ENCODE data around the gene C12orf56.
"Not testable (repeated sequence)": the region's sequence is repeated elsewhere in the genome, so short reads cannot be mapped to it uniquely, and the experiment has no call there.

C12orf56 gene

GRCh38 chr12:64347630-64348029, 42.9 kb downstream of the C12orf56 start:
- Mint-ChIP-seq H3K9me3 (peaks cover 16% of the 10 kb centered on the region), H3K27ac (no peak overlapping the region), H3K4me1 (ENCODE audit: low read depth) (no peaks in the 10 kb centered on the region), H3K36me3 (ENCODE audit: low read depth) (no peaks in the 10 kb centered on the region), H3K27me3 (no peaks in the 10 kb centered on the region), H3K4me3 (no peak overlapping the region)

GRCh38 chr12:64344631-64345030, 45.9 kb downstream of the C12orf56 start:
- H3K4me3 Mint-ChIP-seq; H3K27me3 Mint-ChIP-seq; H3K36me3 Mint-ChIP-seq (ENCODE audit: low read depth); H3K27ac Mint-ChIP-seq; H3K4me1 Mint-ChIP-seq (ENCODE audit: low read depth): not testable (repeated sequence)
- peaks cover 16% of the 10 kb centered on the region for H3K9me3 Mint-ChIP-seq

- H3K27me3 Mint-ChIP-seq; H3K9me3 Mint-ChIP-seq; H3K4me1 Mint-ChIP-seq (ENCODE audit: low read depth); H3K36me3 Mint-ChIP-seq (ENCODE audit: low read depth); H3K27ac Mint-ChIP-seq; H3K4me3 Mint-ChIP-seq: not testable (repeated sequence)
Observed at GRCh38 chr12:64340546-64340945, 50.0 kb downstream of the C12orf56 start.

- H3K36me3 Mint-ChIP-seq (ENCODE audit: low read depth), result no peaks in the 10 kb centered on the region
- H3K27me3 Mint-ChIP-seq, result no peaks in the 10 kb centered on the region
- no peaks in the 10 kb centered on the region for H3K9me3 Mint-ChIP-seq
- no peak overlapping the region for H3K4me3 Mint-ChIP-seq
- H3K27ac Mint-ChIP-seq, result no peak overlapping the region
- H3K4me1 Mint-ChIP-seq (ENCODE audit: low read depth), result no peaks in the 10 kb centered on the region
Observed at GRCh38 chr12:64335886-64336466, 54.6 kb downstream of the C12orf56 start.

GRCh38 chr12:64332938-64333337, 57.6 kb downstream of the C12orf56 start:
- no peaks in the 10 kb centered on the region for H3K36me3 Mint-ChIP-seq (ENCODE audit: low read depth)
- H3K9me3 Mint-ChIP-seq, result no peaks in the 10 kb centered on the region
- H3K4me1 Mint-ChIP-seq (ENCODE audit: low read depth), result no peaks in the 10 kb centered on the region
- no peak overlapping the region for H3K27ac Mint-ChIP-seq
- no peak overlapping the region for H3K4me3 Mint-ChIP-seq
- H3K27me3 Mint-ChIP-seq, result no peaks in the 10 kb centered on the region

- H3K4me1 Mint-ChIP-seq (ENCODE audit: low read depth), result no peaks in the 10 kb centered on the region
- no peak overlapping the region for H3K4me3 Mint-ChIP-seq
- H3K36me3 Mint-ChIP-seq (ENCODE audit: low read depth), result no peaks in the 10 kb centered on the region
- no peaks in the 10 kb centered on the region for H3K27me3 Mint-ChIP-seq
- H3K9me3 Mint-ChIP-seq, result no peaks in the 10 kb centered on the region
- no peak overlapping the region for H3K27ac Mint-ChIP-seq
Observed at GRCh38 chr12:64332296-64332695, 58.3 kb downstream of the C12orf56 start.

- not testable (repeated sequence) for H3K9me3 Mint-ChIP-seq; H3K4me1 Mint-ChIP-seq (ENCODE audit: low read depth); H3K4me3 Mint-ChIP-seq; H3K27ac Mint-ChIP-seq; H3K36me3 Mint-ChIP-seq (ENCODE audit: low read depth); H3K27me3 Mint-ChIP-seq
Observed at GRCh38 chr12:64329031-64329710, 61.4 kb downstream of the C12orf56 start.

GRCh38 chr12:64325055-64325454, 65.5 kb downstream of the C12orf56 start:
- peaks cover 7% of the 10 kb centered on the region for H3K9me3 Mint-ChIP-seq
- no peaks in the 10 kb centered on the region for H3K27me3 Mint-ChIP-seq
- no peak overlapping the region for H3K4me3 Mint-ChIP-seq
- no peaks in the 10 kb centered on the region for H3K4me1 Mint-ChIP-seq (ENCODE audit: low read depth)
- H3K36me3 Mint-ChIP-seq (ENCODE audit: low read depth), result no peaks in the 10 kb centered on the region
- H3K27ac Mint-ChIP-seq, result no peak overlapping the region

GRCh38 chr12:64323476-64324225, 66.9 kb downstream of the C12orf56 start:
- Mint-ChIP-seq H3K27me3 (no peaks in the 10 kb centered on the region), H3K36me3 (ENCODE audit: low read depth) (no peaks in the 10 kb centered on the region), H3K27ac (no peak overlapping the region), H3K9me3 (peaks cover 7% of the 10 kb centered on the region), H3K4me3 (no peak overlapping the region), H3K4me1 (ENCODE audit: low read depth) (no peaks in the 10 kb centered on the region)

- H3K27me3 Mint-ChIP-seq, result no peaks in the 10 kb centered on the region
- H3K4me3 Mint-ChIP-seq, result no peak overlapping the region
- H3K36me3 Mint-ChIP-seq (ENCODE audit: low read depth), result no peaks in the 10 kb centered on the region
- H3K4me1 Mint-ChIP-seq (ENCODE audit: low read depth), result no peaks in the 10 kb centered on the region
- peaks cover 7% of the 10 kb centered on the region for H3K9me3 Mint-ChIP-seq
- no peak overlapping the region for H3K27ac Mint-ChIP-seq
Observed at GRCh38 chr12:64323006-64323405, 67.6 kb downstream of the C12orf56 start.

- H3K4me3 Mint-ChIP-seq, result no peak overlapping the region
- H3K36me3 Mint-ChIP-seq (ENCODE audit: low read depth), result no peaks in the 10 kb centered on the region
- H3K27me3 Mint-ChIP-seq, result no peaks in the 10 kb centered on the region
- H3K4me1 Mint-ChIP-seq (ENCODE audit: low read depth), result no peaks in the 10 kb centered on the region
- peaks cover 7% of the 10 kb centered on the region for H3K9me3 Mint-ChIP-seq
- H3K27ac Mint-ChIP-seq, result no peak overlapping the region
Observed at GRCh38 chr12:64320611-64321010, 69.9 kb downstream of the C12orf56 start.

- not testable (repeated sequence) for H3K9me3 Mint-ChIP-seq; H3K27ac Mint-ChIP-seq; H3K4me3 Mint-ChIP-seq; H3K4me1 Mint-ChIP-seq (ENCODE audit: low read depth); H3K36me3 Mint-ChIP-seq (ENCODE audit: low read depth); H3K27me3 Mint-ChIP-seq
Observed at GRCh38 chr12:64319540-64320225, 70.9 kb downstream of the C12orf56 start.

GRCh38 chr12:64318605-64319004, 72.0 kb downstream of the C12orf56 start:
- Mint-ChIP-seq H3K27me3 (no peaks in the 10 kb centered on the region), H3K4me3 (no peak overlapping the region), H3K36me3 (ENCODE audit: low read depth) (no peaks in the 10 kb centered on the region), H3K4me1 (ENCODE audit: low read depth) (no peaks in the 10 kb centered on the region), H3K9me3 (peaks cover 7% of the 10 kb centered on the region), H3K27ac (no peak overlapping the region)

- H3K27ac Mint-ChIP-seq, result no peak overlapping the region
- no peaks in the 10 kb centered on the region for H3K36me3 Mint-ChIP-seq (ENCODE audit: low read depth)
- H3K4me3 Mint-ChIP-seq, result no peak overlapping the region
- no peaks in the 10 kb centered on the region for H3K4me1 Mint-ChIP-seq (ENCODE audit: low read depth)
- H3K9me3 Mint-ChIP-seq, result no peaks in the 10 kb centered on the region
- no peaks in the 10 kb centered on the region for H3K27me3 Mint-ChIP-seq
Observed at GRCh38 chr12:64311877-64312276, 78.7 kb downstream of the C12orf56 start.

- Mint-ChIP-seq H3K4me3 (no peak overlapping the region), H3K27ac (no peak overlapping the region), H3K4me1 (ENCODE audit: low read depth) (no peaks in the 10 kb centered on the region), H3K27me3 (peaks cover 13% of the 10 kb centered on the region), H3K36me3 (ENCODE audit: low read depth) (no peaks in the 10 kb centered on the region), H3K9me3 (no peaks in the 10 kb centered on the region)
Observed at GRCh38 chr12:64304571-64304970, 86.0 kb downstream of the C12orf56 start.

Measured in stimulated activated naive CD8-positive, alpha-beta T cell treated with anti-CD3 and anti-CD28 coated beads, Interleukin-15, Interleukin-2, amounts not matched to agents 100 ng/mL and 50 ng/mL, for 24 hours (primary cell).